Measurements from ENCODE around the gene PTPRN2. TPM values are rescaled to one million over a fixed set of nuclear protein-coding genes. Genes with fewer than 3 reads are reported as not detected.

PTPRN2 gene
- polyA plus RNA-seq, 1 of the 3 experiments (the other 2 are of a cell fraction): 4.0 TPM

DNA sequence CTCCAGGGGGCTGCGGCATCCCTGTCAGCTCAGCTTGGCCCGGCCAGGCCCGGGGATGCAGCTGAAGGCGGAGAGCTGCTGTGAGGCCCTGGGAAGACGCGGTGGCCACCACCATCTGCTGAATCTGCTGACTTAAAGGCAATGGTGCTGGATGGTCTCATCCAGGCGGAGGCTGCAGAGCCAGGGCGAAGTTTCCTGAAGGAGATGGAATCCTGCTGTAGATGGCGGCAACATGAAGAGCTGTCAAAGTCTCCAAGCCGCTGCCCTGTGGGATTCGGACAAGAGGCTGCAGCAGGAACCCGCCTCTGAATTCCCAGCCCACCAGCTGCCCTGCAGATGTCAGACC, 200.1 kb downstream of the PTPRN2 start:
- Histone ChIP-seq H3K4me2 (no peak overlapping the region), H3K9me2 (no peaks in the 10 kb centered on the region), H3K4me3 (ENCODE audit: low read depth in 2 of 2, low read length in 1 of 2) (no peak overlapping the region), H4K20me1 (ENCODE audit: insufficient read depth) (no peaks in the 10 kb centered on the region), H2AFZ (ENCODE audit: low read depth) (no peak overlapping the region), H3K79me2 (ENCODE audit: insufficient read depth) (no peaks in the 10 kb centered on the region), H3K27ac (ENCODE audit: low read depth in 2 of 2, low read length in 1 of 2) (no peak overlapping the region), H3K36me3 (replicated peaks in 1 of 2; ENCODE audit: control insufficient read depth in 1 of 2, insufficient read depth in 2 of 2, low read length in 1 of 2) (no peaks in the 10 kb centered on the region), H3K9ac (no peak overlapping the region), H3K9me3 (0 out of 2 replicates have a peak, but pooled peaks cover 8% of the 10 kb centered on the region), H3F3A (replicated peaks; ENCODE audit: insufficient read depth) (no peaks in the 10 kb centered on the region), H3K27me3 (ENCODE audit: insufficient read depth) (no peaks in the 10 kb centered on the region), H3K4me1 (ENCODE audit: control insufficient read depth in 1 of 2, insufficient read depth in 2 of 2, low read depth in 1 of 2, low read length in 1 of 2) (peaks cover 0 to 10% of the 10 kb centered on the region in 2 experiments; a peak in 1 of 4 replicates)
- 58% methylated on average over 12 of the region's 12 CpGs for WGBS (ENCODE audit: low lambda C conversion rate)
- ChIA-PET POLR2A (no interaction called here), CTCF (interaction anchor here (1.2 to 1.8 kb wide), 3 partner anchors 19 to 33 kb away, joined by 3 to 10 read pairs (median 4); no protein-coding TSS in a partner anchor)
- TF ChIP-seq RXRA (IDR thresholded peaks at IDR 0.05; ENCODE audit: borderline replicate concordance, low read depth) (no peak), SMC3 (IDR thresholded peaks at IDR 0.05; ENCODE audit: low read depth, low read length) (no peak), SIN3A (IDR thresholded peaks at IDR 0.05; ENCODE audit: borderline replicate concordance, low read depth, low read length) (no peak), RAD21 (IDR thresholded peaks at IDR 0.05; ENCODE audit: low read length) (no peak)
- TF ChIP-seq, protein P1, sequence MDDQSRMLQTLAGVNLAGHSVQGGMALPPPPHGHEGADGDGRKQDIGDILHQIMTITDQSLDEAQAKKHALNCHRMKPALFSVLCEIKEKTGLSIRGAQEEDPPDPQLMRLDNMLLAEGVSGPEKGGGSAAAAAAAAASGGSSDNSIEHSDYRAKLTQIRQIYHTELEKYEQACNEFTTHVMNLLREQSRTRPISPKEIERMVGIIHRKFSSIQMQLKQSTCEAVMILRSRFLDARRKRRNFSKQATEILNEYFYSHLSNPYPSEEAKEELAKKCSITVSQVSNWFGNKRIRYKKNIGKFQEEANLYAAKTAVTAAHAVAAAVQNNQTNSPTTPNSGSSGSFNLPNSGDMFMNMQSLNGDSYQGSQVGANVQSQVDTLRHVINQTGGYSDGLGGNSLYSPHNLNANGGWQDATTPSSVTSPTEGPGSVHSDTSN (IDR thresholded peaks at IDR 0.05): no peak
- DNase-seq: no peak

DNA sequence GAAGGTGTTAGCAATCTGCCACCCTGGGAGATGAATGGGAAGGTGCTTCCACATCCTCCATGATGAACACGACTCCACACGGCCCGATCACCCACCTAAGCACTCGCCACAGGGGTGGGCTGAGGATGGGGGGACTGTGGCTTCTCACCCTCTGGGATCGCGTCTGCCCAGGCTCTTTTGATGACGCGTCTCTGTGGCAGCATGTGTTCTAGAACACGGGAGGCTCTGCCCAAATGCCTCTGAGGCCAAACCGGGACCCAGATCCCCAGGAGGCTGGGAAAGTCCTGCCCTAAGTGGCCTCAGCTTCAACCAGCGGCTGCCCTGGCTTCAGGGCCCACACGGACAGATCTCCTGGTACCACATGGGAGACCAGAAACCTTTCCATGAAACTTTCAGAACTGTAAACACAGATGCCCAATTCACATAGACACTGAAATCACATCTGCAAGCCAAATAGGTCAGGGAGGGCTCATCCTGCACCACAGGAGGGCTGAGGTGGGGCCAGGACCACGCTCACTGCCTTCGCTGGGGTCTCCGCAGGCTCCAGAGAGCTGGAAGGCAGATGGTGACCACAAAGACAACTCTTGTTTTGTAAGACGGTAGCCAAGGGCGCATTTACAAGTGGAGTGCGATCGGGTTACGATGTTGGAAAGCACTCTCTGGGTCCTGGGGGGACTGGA, 200.6 kb downstream of the PTPRN2 start:
- TF ChIP-seq, protein P2, sequence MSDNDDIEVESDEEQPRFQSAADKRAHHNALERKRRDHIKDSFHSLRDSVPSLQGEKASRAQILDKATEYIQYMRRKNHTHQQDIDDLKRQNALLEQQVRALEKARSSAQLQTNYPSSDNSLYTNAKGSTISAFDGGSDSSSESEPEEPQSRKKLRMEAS (IDR thresholded peaks at IDR 0.05; ENCODE audit: low read depth): no peak
- TF ChIP-seq TCF12 (IDR thresholded peaks at IDR 0.05): no peak
- no peak for TF ChIP-seq RXRA (IDR thresholded peaks at IDR 0.05; ENCODE audit: borderline replicate concordance, low read depth)
- TF ChIP-seq, protein P3, sequence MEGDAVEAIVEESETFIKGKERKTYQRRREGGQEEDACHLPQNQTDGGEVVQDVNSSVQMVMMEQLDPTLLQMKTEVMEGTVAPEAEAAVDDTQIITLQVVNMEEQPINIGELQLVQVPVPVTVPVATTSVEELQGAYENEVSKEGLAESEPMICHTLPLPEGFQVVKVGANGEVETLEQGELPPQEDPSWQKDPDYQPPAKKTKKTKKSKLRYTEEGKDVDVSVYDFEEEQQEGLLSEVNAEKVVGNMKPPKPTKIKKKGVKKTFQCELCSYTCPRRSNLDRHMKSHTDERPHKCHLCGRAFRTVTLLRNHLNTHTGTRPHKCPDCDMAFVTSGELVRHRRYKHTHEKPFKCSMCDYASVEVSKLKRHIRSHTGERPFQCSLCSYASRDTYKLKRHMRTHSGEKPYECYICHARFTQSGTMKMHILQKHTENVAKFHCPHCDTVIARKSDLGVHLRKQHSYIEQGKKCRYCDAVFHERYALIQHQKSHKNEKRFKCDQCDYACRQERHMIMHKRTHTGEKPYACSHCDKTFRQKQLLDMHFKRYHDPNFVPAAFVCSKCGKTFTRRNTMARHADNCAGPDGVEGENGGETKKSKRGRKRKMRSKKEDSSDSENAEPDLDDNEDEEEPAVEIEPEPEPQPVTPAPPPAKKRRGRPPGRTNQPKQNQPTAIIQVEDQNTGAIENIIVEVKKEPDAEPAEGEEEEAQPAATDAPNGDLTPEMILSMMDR (IDR thresholded peaks at IDR 0.05): no peak
- TF ChIP-seq FOXM1 (IDR thresholded peaks at IDR 0.05; ENCODE audit: low read depth): no peak
- TF ChIP-seq, protein P4, sequence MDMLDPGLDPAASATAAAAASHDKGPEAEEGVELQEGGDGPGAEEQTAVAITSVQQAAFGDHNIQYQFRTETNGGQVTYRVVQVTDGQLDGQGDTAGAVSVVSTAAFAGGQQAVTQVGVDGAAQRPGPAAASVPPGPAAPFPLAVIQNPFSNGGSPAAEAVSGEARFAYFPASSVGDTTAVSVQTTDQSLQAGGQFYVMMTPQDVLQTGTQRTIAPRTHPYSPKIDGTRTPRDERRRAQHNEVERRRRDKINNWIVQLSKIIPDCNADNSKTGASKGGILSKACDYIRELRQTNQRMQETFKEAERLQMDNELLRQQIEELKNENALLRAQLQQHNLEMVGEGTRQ (IDR thresholded peaks at IDR 0.05; ENCODE audit: borderline replicate concordance, low read depth, low read length): no peak
- no peak for TF ChIP-seq GABPA (IDR thresholded peaks at IDR 0.05; ENCODE audit: low read depth)
- no peak for TF ChIP-seq RFX5 (IDR thresholded peaks at IDR 0.05; ENCODE audit: low read length)
- TF ChIP-seq EP300 (IDR thresholded peaks at IDR 0.05; ENCODE audit: borderline replicate concordance in 1 of 2, low read depth in 1 of 2, low read length in 1 of 2): no peak
- Histone ChIP-seq H3K36me3 (replicated peaks in 1 of 2; ENCODE audit: control insufficient read depth in 1 of 2, insufficient read depth in 2 of 2, low read length in 1 of 2) (no peaks in the 10 kb centered on the region), H3K9me3 (0 out of 2 replicates have a peak, but pooled peaks cover 8% of the 10 kb centered on the region)

More for the DNA sequence above, 200.6 kb downstream of the PTPRN2 start:
- CTCF ChIA-PET: interaction anchor here (1.8 kb wide), 2 partner anchors 19 to 21 kb away, joined by 4 to 10 read pairs; no protein-coding TSS in a partner anchor
- Histone ChIP-seq H3K4me1 (ENCODE audit: control insufficient read depth in 1 of 2, insufficient read depth in 2 of 2, low read depth in 1 of 2, low read length in 1 of 2) (peaks cover 0 to 7% of the 10 kb centered on the region in 2 experiments; a peak in 1 of 4 replicates), H4K20me1 (ENCODE audit: insufficient read depth) (no peaks in the 10 kb centered on the region), H3K27ac (ENCODE audit: low read depth in 2 of 2, low read length in 1 of 2) (no peak overlapping the region), H3K9me2 (no peaks in the 10 kb centered on the region), H3K79me2 (ENCODE audit: insufficient read depth) (no peaks in the 10 kb centered on the region), H3K9ac (no peak overlapping the region), H3K27me3 (ENCODE audit: insufficient read depth) (no peaks in the 10 kb centered on the region), H3K4me2 (no peak overlapping the region), H2AFZ (ENCODE audit: low read depth) (no peak overlapping the region), H3F3A (replicated peaks; ENCODE audit: insufficient read depth) (no peaks in the 10 kb centered on the region), H3K4me3 (ENCODE audit: low read depth in 2 of 2, low read length in 1 of 2) (no peak overlapping the region)
- 55% methylated on average over 18 of the region's 20 CpGs for WGBS (ENCODE audit: low lambda C conversion rate)
- POLR2A ChIA-PET: no interaction called here
- DNase-seq: no peak
